ENCODE measurements around the gene EPS8L3. TPM values are rescaled to one million over a fixed set of nuclear protein-coding genes. Genes with fewer than 3 reads are reported as not detected.

Gene EPS8L3
- total and polyA plus RNA-seq, 10 of the 15 experiments (the other 5 are each of a cell fraction or from before 2014, with no cell fraction given) = not detected

DNA sequence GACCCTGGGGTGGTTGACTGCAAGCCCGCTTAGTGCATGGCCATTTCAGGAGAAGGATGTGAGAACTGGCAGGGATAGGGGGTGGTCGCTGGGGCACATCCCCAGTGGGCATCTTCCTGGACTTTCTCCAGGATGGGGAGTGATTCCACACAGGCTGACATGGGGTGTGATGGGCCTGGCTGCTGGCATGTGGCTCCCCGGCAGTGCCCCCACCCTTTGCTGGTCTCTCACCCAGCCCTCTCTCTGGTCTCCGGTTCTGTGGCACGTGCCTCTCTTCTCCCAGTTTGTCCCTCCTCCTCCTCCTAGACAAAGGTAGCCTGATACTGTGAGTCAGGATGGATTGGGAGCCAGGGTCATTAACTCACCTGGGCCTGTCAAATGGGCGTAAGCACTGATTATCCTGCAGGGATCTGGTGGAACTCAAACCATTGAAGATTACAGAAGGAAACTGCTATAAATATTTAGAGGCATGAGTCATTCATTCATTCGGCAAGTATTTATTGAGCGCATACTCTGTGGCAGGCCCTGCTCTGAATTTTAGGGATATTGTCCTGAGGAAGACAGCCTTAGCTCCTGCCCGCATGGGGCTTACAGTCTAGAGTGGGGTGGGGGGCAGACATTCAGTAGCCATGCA is 23.6 kb upstream of the EPS8L3 start:
- FAIRE-seq (no peak), DNase-seq (ENCODE audit: low read depth, low spot score) (no peak), ATAC-seq (no peak)
- Histone ChIP-seq H4K20me1 (ENCODE audit: control insufficient read depth, insufficient read depth) (no peaks in the 10 kb centered on the region), H3K4me2 (ENCODE audit: control insufficient read depth, insufficient read depth) (no peak overlapping the region), H3K9ac (ENCODE audit: control insufficient read depth, insufficient read depth, low read length) (no peak overlapping the region), H3K36me3 (ENCODE audit: control insufficient read depth in 2 of 2, insufficient read depth in 2 of 2, low read length in 1 of 2) (no peaks in the 10 kb centered on the region), H3K9me3 (replicated peaks; ENCODE audit: control insufficient read depth, insufficient read depth, low read length) (no peaks in the 10 kb centered on the region), H3K4me1 (ENCODE audit: control insufficient read depth, insufficient read depth, low read length) (peaks cover 11% of the 10 kb centered on the region), H3K4me3 (no peak overlapping the region), H2AFZ (ENCODE audit: control insufficient read depth, low read depth, low read length) (no peak overlapping the region), H3K27ac (ENCODE audit: control insufficient read depth, insufficient read depth) (no peak overlapping the region), H3K27me3 (replicated peaks in 1 of 2; ENCODE audit: control insufficient read depth in 2 of 2, insufficient read depth in 2 of 2, low read length in 1 of 2) (no peaks in the 10 kb centered on the region; a peak in 1 of 4 replicates), H3K79me2 (ENCODE audit: control insufficient read depth, insufficient read depth, low read length) (no peaks in the 10 kb centered on the region)
- POLR2A ChIA-PET = no interaction called here
- SMC1A ChIA-PET (ENCODE audit: uncharacterized antibody, unreplicated experiment) = interaction anchor here (1.2 to 23.1 kb wide), 2 partner anchors 10 to 195 kb away, joined by 4 to 431 read pairs; partner anchors contain the start of gene AHCYL1
- intact Hi-C loops (cut with micrococcal nuclease; ENCODE audit: unreplicated experiment) (no loop called here), in situ Hi-C loops (cut with MboI) (no loop called here)
- TF ChIP-seq MAX (IDR thresholded peaks at IDR 0.05; ENCODE audit: low read depth, low read length) (no peak), PKNOX1 (IDR thresholded peaks at IDR 0.05) (no peak), BMI1 (IDR thresholded peaks at IDR 0.05; ENCODE audit: borderline replicate concordance) (no peak), POU2F2 (IDR thresholded peaks at IDR 0.05; ENCODE audit: borderline replicate concordance, low read depth, low read length) (no peak), NR2F1 (conservative IDR thresholded peaks at IDR 0.05) (no peak), CHD4 (IDR thresholded peaks at IDR 0.05) (no peak), ZNF622 (IDR thresholded peaks at IDR 0.05) (no peak), HCFC1 (IDR thresholded peaks at IDR 0.05; ENCODE audit: low read length) (no peak), MEF2A (IDR thresholded peaks at IDR 0.05; ENCODE audit: insufficient read depth, low read depth, low read length) (no peak), RFX5 (IDR thresholded peaks at IDR 0.05; ENCODE audit: low read depth, low read length) (no peak), E4F1 (IDR thresholded peaks at IDR 0.05; ENCODE audit: borderline replicate concordance, partially characterized antibody) (no peak), MYB (IDR thresholded peaks at IDR 0.05; ENCODE audit: borderline replicate concordance, low read depth, low read length) (no peak), MYC (IDR thresholded peaks at IDR 0.05; ENCODE audit: insufficient read depth, insufficient read length, insufficient replicate concordance, low read length, severe bottlenecking) (no peak)
- TF ChIP-seq, protein P1, sequence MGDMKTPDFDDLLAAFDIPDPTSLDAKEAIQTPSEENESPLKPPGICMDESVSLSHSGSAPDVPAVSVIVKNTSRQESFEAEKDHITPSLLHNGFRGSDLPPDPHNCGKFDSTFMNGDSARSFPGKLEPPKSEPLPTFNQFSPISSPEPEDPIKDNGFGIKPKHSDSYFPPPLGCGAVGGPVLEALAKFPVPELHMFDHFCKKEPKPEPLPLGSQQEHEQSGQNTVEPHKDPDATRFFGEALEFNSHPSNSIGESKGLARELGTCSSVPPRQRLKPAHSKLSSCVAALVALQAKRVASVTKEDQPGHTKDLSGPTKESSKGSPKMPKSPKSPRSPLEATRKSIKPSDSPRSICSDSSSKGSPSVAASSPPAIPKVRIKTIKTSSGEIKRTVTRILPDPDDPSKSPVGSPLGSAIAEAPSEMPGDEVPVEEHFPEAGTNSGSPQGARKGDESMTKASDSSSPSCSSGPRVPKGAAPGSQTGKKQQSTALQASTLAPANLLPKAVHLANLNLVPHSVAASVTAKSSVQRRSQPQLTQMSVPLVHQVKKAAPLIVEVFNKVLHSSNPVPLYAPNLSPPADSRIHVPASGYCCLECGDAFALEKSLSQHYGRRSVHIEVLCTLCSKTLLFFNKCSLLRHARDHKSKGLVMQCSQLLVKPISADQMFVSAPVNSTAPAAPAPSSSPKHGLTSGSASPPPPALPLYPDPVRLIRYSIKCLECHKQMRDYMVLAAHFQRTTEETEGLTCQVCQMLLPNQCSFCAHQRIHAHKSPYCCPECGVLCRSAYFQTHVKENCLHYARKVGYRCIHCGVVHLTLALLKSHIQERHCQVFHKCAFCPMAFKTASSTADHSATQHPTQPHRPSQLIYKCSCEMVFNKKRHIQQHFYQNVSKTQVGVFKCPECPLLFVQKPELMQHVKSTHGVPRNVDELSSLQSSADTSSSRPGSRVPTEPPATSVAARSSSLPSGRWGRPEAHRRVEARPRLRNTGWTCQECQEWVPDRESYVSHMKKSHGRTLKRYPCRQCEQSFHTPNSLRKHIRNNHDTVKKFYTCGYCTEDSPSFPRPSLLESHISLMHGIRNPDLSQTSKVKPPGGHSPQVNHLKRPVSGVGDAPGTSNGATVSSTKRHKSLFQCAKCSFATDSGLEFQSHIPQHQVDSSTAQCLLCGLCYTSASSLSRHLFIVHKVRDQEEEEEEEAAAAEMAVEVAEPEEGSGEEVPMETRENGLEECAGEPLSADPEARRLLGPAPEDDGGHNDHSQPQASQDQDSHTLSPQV (IDR thresholded peaks at IDR 0.05) = no peak
- RAD21 ChIA-PET (ENCODE audit: unreplicated experiment) = interaction anchor here (1.0 to 1.3 kb wide), 2 partner anchors 10 to 197 kb away, joined by 3 to 5 read pairs; partner anchors contain the start of gene AHCYL1
- WGBS (ENCODE audit: insufficient coverage, insufficient replicate concordance, low lambda C conversion rate, missing lambda C conversion rate) = 76% methylated on average over 9 of the region's 9 CpGs
- CTCF ChIA-PET = interaction anchor here (0.8 to 27.2 kb wide), 3 partner anchors 10 to 192 kb away, joined by 3 to 759 read pairs (median 6); partner anchors contain the start of gene AHCYL1
- no TSS peak for BruUV-seq (replicated peaks)

Measured in GM12878 (cell line).